Putamen (tissue), 1 donor: ENCODE data around the gene AMPH.
"Not testable (repeated sequence)": the region's sequence is repeated elsewhere in the genome, so short reads cannot be mapped to it uniquely, and the experiment has no call there.

Experiments
- DNase-seq: peaks from one replicate; pipeline ENCODE4 v3.0.0-alpha.2; 2016; ENCODE audit warnings: low spot score

AMPH gene

GRCh38 chr7:38396852-38397251 lies 234.3 kb downstream of the AMPH start:
- no peak for DNase-seq

DNA sequence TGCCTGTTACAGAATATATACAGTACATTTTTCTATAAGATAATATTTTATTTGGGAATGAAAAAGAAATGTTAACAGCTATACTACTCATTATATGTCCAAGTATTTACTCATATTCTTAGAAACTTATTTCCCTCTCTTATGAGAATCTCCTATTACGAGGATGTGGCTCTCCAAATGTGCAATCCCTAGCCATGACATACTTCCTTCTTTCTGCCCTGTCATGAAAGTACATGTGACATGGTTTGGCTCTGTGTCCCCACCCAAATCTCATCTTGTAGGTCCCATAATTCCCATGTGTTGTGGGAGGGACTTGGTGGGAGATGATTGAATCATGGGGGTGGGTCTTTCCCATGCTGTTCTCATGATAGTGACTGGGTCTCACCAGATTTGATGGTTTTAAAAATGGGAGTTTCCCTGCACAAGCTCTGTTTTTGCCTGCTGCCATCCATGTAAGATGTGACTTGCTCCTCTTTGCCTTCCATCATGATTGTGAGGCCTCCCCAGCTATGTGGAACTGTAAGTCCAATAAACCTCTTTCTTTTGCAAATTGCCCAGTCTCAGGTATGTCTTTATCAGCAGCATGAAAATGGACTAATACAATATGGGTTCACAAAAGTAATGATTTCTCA lies 235.1 kb downstream of the AMPH start:
- not testable (repeated sequence) for DNase-seq

GRCh38 chr7:38394660-38395059 lies 236.5 kb downstream of the AMPH start:
- no peak for DNase-seq

DNA sequence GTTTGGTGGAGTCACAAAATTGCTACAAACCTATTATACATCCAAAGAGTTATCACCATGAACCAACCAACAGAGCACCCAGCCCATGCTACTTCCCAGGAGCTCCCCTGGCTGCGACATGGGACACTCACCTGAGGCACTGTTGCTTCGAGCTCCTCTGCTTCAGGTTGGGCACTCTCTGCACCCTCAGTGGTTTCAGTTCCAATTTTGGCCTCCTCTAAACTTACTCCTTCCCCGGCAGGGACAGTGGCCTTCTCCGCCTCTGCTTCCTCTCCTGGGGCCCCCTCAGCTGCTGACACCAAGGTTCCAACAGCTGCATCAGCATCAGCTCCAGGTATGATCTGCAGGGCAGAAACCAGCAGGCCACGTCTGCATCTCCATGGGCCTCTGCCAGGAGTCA lies 237.3 kb downstream of the AMPH start:
- no peak for DNase-seq

DNA sequence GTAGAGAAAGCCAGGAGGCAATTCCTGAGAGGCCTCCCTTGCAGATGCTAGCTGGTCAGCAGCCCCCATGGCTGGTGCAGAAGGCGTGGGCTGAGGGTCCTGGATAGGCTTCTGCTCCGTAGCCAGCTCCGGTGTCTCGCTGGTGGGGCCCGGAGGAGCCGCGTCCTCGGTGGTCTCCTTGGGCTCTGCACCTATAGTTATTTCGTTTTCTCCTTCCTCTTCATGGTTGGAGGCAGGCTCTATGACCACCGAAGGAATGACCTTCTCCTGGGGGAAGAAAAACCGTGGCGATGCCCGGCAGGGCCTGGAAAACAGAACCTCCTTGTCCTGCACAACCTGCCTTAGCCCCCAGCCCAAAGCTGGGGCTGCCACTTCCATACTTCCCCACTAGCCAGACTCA lies 239.4 kb downstream of the AMPH start:
- no peak for DNase-seq

DNA sequence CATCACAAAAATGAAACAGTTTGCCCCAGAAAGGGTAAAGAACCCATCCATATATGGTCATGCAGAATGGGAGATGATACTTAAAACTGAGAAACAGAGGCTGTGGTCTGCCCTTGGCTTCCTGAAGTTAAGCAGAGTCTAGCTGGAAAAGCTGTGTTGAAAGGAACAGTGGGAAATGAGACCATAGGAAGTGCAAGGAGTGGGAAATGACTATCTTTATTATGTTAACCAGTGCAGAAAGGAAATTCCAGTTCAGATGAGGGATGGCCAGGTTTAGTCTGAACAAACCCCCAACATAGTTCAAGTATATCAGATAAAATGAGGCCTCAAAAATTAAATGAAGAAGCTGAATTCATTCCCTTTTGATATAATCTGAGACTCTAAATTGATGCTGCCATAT lies 245.5 kb downstream of the AMPH start:
- no peak for DNase-seq

DNA sequence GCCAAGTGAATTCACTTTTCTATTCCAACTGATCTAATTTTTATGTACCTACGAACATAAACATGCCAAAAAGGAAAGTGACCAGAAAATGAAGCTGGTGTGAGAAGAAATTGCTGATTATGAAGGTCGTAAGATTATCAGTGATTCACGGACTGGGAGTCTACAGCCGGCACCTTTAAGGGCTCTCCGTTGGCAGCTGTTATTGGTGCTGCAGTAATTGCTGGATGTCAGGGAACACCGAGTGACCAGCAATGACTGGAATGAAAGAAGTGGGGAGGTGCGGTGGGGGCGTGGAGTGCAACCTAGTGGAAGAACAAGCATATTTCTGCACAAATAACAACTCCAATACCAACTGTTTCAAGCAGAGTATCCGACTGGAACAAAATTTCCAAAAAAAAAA lies 247.9 kb downstream of the AMPH start:
- no peak for DNase-seq

DNA sequence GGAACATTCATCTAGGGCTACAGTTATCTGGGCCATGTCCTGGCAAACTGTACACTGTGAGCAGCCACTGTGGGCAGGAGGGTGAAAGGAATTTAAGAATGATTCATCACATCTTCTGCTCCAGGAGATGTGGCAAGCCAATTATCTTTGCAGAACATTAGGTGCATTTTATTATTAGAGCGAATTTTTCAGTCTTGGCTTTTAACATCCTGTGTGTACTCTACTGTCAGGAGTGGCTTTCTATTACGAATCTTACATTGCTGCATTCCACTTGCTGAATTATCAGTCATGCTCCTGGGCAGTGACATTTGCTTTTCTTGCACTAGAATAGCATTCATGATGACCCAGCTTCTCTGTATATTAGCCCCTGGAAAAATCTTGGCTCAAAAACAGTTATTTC lies 248.5 kb downstream of the AMPH start:
- peak; percentile 21 for DNase-seq

DNA sequence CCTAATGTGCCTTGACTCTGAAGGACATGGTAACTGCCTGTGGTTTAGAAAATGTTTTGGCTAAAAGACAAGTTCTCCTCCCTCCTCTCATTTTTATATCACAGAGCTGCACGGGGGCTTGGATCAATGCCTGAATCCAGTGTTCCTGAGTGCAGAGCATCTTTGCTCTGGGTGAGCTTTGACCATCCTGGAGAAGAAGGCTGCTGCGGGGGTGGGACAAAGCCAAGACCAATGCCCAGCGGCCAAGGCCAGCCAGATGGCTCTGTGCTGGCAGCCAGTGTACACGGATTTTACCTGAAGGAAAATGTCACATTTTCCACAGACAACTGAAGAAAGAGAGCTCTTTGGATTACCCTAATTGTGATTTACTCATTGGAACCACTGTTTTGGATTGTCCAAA lies 255.7 kb downstream of the AMPH start:
- no peak for DNase-seq

- DNase-seq = no peak
Observed at GRCh38 chr7:38374507-38374906, 256.7 kb downstream of the AMPH start.

GRCh38 chr7:38373155-38373554 lies 258.0 kb downstream of the AMPH start:
- DNase-seq = no peak

DNA sequence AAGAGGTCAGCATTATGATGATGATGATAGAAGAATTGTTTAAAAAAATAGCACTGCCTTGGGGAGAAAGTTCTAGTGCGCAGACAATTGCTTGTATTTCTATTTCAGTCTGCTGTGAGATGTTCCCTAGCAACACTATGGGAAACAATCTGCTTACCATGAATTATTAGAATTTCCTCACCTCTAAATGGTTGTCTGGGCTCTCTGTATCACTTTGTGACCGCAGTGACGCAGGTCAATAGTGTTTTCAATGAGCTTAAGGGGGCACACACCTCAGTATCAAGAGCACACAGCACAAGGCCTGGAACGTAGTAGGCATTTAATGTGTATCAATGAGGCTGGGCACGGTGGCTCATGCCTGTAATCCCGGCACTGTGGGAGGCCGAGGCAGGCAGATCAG lies 258.9 kb downstream of the AMPH start:
- DNase-seq = no peak

DNA sequence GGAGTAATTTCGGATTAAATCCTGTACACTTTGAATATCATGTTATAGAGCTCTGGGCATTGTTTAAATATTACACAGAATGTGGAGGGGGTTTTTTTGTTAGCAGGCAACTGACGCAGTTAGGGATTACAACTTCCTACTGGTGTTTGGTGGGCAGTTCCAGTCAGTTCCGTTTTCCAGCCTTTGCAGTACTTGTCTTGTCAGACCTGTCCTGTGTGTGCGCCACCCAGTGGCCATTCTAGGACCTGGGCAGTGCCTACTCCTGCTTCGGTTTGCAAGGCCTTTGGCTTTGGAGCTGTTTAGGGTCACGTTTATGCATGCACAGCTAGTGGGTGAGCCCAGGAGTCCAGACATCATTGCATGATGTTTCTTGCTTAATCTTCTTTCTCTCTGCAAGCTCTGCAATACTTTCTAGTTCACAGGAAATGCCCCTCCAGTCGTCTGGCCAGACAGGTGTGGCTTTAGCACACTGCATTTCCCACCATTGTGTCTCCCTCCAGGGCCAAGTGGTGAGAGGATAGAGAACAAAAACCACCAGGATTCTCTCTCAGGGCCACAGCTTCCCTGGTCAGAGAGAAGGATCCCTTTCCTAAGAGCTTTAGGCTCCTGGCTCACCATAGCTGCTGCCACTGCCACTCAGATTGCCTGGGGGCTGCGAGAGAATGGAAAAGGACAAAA lies 261.2 kb downstream of the AMPH start:
- peak; percentile 72 for DNase-seq

GRCh38 chr7:38368191-38368605 lies 263.0 kb downstream of the AMPH start:
- peak; percentile 14 for DNase-seq

DNA sequence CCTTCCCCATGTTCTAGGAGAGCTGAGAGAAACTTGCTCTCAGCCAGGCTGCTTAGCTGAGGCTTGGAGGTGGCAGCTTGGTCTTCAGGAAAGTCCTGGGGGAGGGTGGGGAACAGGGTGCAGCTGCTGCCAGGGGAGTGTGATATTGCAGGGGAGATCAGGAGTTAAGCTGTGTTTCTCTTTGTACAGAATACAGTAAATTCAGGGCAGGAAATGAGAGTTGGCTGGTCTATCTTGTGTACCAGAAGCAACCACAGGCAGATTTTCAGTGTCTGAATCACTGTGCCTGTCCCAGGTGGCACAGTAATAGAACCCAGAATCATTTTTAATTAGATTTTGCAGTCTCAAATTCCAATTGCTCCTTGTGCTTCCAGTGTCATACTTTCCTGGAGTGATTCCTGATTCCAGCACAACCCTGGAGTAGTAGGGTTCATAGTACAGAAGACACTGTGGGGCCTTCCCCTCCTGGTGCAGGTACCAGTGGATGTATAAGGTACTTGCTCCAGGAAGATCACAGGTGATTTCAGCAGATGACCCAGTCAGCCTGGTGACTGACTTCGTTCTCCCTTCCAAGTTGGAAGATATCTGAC lies 263.8 kb downstream of the AMPH start:
- DNase-seq = no peak

GRCh38 chr7:38363379-38363778 lies 267.8 kb downstream of the AMPH start:
- not testable (repeated sequence) for DNase-seq

- DNase-seq = not testable (repeated sequence)
Observed at GRCh38 chr7:38362611-38363237, 268.4 kb downstream of the AMPH start.

DNA sequence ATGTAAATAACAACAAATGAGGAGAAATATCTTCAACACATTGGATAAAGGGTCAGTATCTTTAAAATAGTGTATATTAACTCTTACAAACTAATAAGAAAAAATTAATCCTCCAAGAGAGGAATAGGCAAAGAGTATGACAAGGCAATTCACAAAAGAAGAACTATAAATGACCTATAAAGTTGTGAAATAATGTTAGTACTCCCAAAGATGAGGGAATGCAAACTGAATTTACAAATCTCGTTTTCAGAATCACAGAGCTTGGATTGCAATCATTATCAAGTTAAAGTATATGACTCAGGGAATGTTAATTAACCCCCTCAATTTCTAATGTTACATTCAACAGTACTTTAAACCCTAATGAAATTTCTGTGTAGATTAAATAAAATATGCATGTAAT lies 270.4 kb downstream of the AMPH start:
- DNase-seq = no peak

GRCh38 chr7:38359071-38359601 lies 272.0 kb downstream of the AMPH start:
- not testable (repeated sequence) for DNase-seq

DNA sequence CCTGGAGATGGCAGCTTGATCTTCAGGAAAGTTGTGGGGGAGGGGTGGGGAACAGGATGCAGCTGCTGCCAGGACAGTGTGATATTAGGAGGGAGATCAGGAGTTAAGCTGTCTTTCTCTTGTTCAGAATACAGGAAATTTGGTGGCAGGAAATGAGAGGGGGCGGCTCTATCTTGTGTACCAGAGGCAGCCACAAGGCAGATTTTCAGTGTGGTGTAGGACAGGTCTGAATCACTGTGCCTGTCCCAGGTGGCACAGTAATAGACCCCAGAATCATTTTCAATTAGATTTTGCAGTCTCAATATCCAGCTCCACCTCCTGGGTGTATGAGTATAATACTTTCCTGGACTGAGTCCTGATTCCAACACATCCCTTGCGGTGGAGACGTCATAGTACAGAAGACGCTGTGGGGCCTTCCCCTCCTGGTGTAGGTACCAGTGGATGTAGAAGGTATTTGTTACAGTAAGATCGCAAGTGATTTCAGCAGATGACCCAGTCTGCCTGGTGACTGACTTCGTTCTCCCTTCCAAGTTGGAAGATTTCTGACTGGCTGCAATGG lies 272.8 kb downstream of the AMPH start:
- DNase-seq = not testable (repeated sequence)

- not testable (repeated sequence) for DNase-seq
Observed at GRCh38 chr7:38354271-38354851, 276.8 kb downstream of the AMPH start.

GRCh38 chr7:38353431-38353881 lies 277.7 kb downstream of the AMPH start:
- not testable (repeated sequence) for DNase-seq
